Measurements from ENCODE around the gene BMERB1.
"Not testable (repeated sequence)": the region's sequence is repeated elsewhere in the genome, so short reads cannot be mapped to it uniquely, and the experiment has no call there.

DNA sequence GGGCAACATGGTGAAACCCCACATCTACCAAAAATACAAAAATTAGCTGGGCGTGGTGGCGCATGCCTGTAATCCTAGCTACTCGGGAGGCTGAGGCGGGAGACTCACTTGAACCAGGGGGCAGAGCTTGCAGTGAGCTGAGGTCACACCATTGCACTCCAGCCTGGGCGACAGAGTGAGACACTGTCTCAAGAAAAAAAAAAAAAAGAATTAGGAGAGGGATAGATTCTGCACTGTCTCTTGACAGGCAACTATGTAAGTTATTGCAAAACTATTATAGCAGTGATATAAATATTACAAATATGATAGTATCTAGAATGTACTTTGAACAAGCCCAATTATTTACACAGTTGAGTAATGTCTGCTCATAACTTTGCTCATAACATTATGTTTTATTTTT lies 7.8 kb downstream of the BMERB1 start:
- not testable (repeated sequence) for TF ChIP-seq JUNB (IDR thresholded peaks at IDR 0.05; ENCODE audit: unreplicated experiment); EZH2 (IDR thresholded peaks at IDR 0.05; ENCODE audit: low read depth, unreplicated experiment)
- TF ChIP-seq, protein P1, sequence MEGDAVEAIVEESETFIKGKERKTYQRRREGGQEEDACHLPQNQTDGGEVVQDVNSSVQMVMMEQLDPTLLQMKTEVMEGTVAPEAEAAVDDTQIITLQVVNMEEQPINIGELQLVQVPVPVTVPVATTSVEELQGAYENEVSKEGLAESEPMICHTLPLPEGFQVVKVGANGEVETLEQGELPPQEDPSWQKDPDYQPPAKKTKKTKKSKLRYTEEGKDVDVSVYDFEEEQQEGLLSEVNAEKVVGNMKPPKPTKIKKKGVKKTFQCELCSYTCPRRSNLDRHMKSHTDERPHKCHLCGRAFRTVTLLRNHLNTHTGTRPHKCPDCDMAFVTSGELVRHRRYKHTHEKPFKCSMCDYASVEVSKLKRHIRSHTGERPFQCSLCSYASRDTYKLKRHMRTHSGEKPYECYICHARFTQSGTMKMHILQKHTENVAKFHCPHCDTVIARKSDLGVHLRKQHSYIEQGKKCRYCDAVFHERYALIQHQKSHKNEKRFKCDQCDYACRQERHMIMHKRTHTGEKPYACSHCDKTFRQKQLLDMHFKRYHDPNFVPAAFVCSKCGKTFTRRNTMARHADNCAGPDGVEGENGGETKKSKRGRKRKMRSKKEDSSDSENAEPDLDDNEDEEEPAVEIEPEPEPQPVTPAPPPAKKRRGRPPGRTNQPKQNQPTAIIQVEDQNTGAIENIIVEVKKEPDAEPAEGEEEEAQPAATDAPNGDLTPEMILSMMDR (conservative IDR thresholded peaks at IDR 0.05; ENCODE audit: low read depth in 2 of 2) = not testable (repeated sequence)
